SK-N-SH treated with all-trans-retinoic acid at 6 μM for 48 hours (cell line): Measurements from ENCODE around the gene POLD1.

Experiments
- ARNTL ChIP-seq: fragments of 450-650 bp; formaldehyde crosslinking; IDR thresholded peaks from 2 replicates; pipeline ENCODE4 v1.5.0; 2020; ENCODE audit warnings: low read depth, mild to moderate bottlenecking, moderate library complexity, borderline replicate concordance
- BACH2 ChIP-seq: fragments of 250-450 bp; sonication (Bioruptor Pico); IDR thresholded peaks from 2 replicates; pipeline ENCODE4 v1.9.0; 2021; ENCODE audit warnings: mild to moderate bottlenecking, borderline replicate concordance
- ESRRG ChIP-seq: fragments of 250-450 bp; sonication (Bioruptor Pico); IDR thresholded peaks from 2 replicates; pipeline ENCODE4 v1.6.1; 2021; ENCODE audit warnings: mild to moderate bottlenecking
- TSHZ2 ChIP-seq: fragments of 250-450 bp; sonication (Bioruptor Pico); IDR thresholded peaks from 2 replicates; pipeline ENCODE4 v1.5.0; 2020; ENCODE audit warnings: mild to moderate bottlenecking, moderate library complexity
- ZFP30 ChIP-seq: fragments of 450-650 bp; formaldehyde crosslinking; IDR thresholded peaks from 2 replicates; pipeline ENCODE4 v1.5.0; 2022; ENCODE audit warnings: mild to moderate bottlenecking, moderate library complexity
- ZNF8 ChIP-seq: fragments of 450-650 bp; formaldehyde crosslinking; IDR thresholded peaks from 2 replicates; pipeline ENCODE4 v1.5.0; 2020; ENCODE audit warnings: mild to moderate bottlenecking, moderate library complexity
- TF ChIP-seq, protein P1 (sequence below): fragments of 250-450 bp; sonication (Bioruptor Pico); IDR thresholded peaks from 2 replicates; pipeline ENCODE4 v1.8.0; 2020; ENCODE audit warnings: mild to moderate bottlenecking, moderate library complexity, borderline replicate concordance
- TF ChIP-seq, protein P2 (sequence below): fragments of 250-450 bp; sonication (Bioruptor Pico); IDR thresholded peaks from 2 replicates; pipeline ENCODE4 v1.5.1; 2021; ENCODE audit warnings: mild to moderate bottlenecking, moderate library complexity

DNA sequence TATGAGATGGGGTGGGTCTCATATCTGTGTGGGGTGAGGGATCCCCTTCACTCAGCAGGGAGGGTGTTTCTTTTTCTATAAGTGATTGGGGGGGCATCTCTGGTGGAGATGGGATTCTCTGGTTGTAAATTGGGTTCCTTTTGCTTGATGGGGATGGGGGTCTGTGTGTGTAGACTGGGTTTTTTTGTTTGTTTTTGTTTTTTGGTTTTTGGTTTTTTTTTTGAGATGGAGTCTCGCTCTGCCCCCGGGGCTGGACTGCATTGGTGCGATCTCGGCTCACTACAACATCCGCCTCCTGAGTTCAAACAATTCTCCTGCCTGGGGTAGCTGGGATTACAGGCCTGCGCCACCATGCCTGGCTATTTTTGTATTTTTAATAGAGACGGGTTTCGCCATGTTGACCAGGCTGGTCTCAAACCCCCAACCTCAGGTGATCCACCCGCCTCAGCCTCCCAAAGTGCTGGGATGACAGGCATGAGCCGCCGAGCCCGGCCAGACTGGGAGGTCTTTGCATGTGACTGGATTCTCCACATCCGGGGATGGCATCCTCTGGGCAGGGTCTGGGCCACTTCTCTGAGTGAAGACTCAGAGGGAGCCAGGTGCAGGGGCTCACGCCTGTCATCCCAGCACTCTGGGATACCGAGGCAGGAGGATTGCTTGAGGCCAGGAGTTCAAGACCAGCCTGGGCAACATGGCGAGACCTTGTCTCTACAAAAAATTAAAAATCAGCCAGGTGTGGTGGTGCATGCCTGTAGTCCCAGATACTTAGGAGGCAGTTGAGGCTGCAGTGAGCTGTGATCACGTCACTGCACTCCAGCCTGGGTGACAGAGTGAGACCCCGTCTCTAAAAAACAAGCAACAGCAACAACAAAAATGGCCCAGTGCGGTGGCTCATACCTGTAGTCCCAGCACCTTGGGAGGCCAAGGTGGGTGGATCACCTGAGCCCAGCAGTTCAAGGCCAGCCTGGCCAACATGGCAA is 49.3 kb downstream of the POLD1 start:
- TF ChIP-seq ARNTL (CRISPR knock-in tag) (no peak), ZNF8 (CRISPR knock-in tag) (no peak), TSHZ2 (CRISPR knock-in tag) (no peak), BACH2 (no peak), ZFP30 (no peak), ESRRG (no peak)
- TF ChIP-seq, protein P1, sequence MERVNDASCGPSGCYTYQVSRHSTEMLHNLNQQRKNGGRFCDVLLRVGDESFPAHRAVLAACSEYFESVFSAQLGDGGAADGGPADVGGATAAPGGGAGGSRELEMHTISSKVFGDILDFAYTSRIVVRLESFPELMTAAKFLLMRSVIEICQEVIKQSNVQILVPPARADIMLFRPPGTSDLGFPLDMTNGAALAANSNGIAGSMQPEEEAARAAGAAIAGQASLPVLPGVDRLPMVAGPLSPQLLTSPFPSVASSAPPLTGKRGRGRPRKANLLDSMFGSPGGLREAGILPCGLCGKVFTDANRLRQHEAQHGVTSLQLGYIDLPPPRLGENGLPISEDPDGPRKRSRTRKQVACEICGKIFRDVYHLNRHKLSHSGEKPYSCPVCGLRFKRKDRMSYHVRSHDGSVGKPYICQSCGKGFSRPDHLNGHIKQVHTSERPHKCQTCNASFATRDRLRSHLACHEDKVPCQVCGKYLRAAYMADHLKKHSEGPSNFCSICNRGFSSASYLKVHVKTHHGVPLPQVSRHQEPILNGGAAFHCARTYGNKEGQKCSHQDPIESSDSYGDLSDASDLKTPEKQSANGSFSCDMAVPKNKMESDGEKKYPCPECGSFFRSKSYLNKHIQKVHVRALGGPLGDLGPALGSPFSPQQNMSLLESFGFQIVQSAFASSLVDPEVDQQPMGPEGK (CRISPR knock-in tag), result no peak
- TF ChIP-seq, protein P2, sequence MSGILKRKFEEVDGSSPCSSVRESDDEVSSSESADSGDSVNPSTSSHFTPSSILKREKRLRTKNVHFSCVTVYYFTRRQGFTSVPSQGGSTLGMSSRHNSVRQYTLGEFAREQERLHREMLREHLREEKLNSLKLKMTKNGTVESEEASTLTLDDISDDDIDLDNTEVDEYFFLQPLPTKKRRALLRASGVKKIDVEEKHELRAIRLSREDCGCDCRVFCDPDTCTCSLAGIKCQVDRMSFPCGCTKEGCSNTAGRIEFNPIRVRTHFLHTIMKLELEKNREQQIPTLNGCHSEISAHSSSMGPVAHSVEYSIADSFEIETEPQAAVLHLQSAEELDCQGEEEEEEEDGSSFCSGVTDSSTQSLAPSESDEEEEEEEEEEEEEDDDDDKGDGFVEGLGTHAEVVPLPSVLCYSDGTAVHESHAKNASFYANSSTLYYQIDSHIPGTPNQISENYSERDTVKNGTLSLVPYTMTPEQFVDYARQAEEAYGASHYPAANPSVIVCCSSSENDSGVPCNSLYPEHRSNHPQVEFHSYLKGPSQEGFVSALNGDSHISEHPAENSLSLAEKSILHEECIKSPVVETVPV (CRISPR knock-in tag), result no peak
